ENCODE measurements around the gene RASGRP1.

GRCh38 chr15:38476120-38476519 is 88.5 kb downstream of the RASGRP1 start:
- TF ChIP-seq, protein P1, sequence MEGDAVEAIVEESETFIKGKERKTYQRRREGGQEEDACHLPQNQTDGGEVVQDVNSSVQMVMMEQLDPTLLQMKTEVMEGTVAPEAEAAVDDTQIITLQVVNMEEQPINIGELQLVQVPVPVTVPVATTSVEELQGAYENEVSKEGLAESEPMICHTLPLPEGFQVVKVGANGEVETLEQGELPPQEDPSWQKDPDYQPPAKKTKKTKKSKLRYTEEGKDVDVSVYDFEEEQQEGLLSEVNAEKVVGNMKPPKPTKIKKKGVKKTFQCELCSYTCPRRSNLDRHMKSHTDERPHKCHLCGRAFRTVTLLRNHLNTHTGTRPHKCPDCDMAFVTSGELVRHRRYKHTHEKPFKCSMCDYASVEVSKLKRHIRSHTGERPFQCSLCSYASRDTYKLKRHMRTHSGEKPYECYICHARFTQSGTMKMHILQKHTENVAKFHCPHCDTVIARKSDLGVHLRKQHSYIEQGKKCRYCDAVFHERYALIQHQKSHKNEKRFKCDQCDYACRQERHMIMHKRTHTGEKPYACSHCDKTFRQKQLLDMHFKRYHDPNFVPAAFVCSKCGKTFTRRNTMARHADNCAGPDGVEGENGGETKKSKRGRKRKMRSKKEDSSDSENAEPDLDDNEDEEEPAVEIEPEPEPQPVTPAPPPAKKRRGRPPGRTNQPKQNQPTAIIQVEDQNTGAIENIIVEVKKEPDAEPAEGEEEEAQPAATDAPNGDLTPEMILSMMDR (IDR thresholded peaks at IDR 0.05): no peak
- TF ChIP-seq POLR2A (IDR thresholded peaks at IDR 0.05): no peak
